HFF-Myc (cell line): ENCODE measurements around the gene POLR3GL.

Experiments
- DNase-seq: peaks from one replicate; pipeline ENCODE4 v3.0.0-alpha.2; 2011; ENCODE audit warnings: low read depth; ENCODE audit errors: extremely low read depth
- H3K4me3 ChIP-seq: replicated peaks from 2 replicates; pipeline ENCODE4 v1.5.1; 2011; ENCODE audit warnings: low read depth, mild to moderate bottlenecking, control low read depth, low read length
- TF ChIP-seq, protein P1 (sequence below): IDR thresholded peaks from 2 replicates; pipeline ENCODE4 v1.5.1; 2012; ENCODE audit warnings: mild to moderate bottlenecking, low read depth, low read length, control low read depth; ENCODE audit errors: missing control alignments

Gene POLR3GL

DNA sequence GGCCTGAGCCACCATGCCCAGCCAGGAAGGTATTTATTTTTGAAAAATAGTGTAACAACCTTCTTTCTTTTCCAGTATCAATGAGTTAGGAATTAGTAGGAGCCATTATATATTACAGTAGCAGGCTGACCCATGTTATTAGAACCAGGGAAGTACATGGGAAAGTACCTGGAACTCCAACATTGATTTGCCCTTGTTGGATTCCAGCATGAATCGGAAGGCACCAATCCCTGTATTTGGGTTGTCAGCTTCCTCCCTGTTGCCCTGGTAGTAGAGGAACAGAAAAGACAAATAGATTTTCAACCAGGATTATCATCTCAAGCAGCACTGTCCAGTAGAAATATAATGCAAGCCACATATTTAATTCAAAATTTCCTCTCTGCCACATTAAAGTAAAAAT lies 27.1 kb upstream of the POLR3GL start:
- no peak overlapping the region for H3K4me3 ChIP-seq
- DNase-seq = no peak
- TF ChIP-seq, protein P1, sequence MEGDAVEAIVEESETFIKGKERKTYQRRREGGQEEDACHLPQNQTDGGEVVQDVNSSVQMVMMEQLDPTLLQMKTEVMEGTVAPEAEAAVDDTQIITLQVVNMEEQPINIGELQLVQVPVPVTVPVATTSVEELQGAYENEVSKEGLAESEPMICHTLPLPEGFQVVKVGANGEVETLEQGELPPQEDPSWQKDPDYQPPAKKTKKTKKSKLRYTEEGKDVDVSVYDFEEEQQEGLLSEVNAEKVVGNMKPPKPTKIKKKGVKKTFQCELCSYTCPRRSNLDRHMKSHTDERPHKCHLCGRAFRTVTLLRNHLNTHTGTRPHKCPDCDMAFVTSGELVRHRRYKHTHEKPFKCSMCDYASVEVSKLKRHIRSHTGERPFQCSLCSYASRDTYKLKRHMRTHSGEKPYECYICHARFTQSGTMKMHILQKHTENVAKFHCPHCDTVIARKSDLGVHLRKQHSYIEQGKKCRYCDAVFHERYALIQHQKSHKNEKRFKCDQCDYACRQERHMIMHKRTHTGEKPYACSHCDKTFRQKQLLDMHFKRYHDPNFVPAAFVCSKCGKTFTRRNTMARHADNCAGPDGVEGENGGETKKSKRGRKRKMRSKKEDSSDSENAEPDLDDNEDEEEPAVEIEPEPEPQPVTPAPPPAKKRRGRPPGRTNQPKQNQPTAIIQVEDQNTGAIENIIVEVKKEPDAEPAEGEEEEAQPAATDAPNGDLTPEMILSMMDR = no peak

- TF ChIP-seq, protein P1 = no peak
- DNase-seq = no peak
- no peak overlapping the region for H3K4me3 ChIP-seq
Measured at GRCh38 chr1:145942405-145942804, 22.1 kb upstream of the POLR3GL start.

DNA sequence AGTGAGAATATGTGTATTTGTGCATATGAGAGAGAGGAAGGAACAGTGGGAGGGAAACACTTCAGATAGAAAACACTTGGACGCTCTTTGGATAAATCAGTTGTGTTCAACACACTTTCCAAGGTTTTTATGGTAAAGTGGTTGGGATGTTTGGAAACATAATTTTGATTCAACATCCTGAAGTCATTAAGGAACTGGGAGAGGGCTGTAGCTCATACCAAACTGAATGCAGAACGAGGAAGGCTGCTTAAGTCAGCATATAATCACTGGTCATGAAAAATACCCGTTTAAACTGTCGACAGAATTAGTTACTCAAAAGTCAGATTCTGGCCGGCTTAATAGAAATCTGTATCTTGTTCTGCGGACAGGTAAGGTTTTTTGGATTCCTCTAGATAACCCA lies 21.6 kb upstream of the POLR3GL start:
- no peak overlapping the region for H3K4me3 ChIP-seq
- no peak for DNase-seq

GRCh38 chr1:145944532-145944931 lies 20.0 kb upstream of the POLR3GL start:
- TF ChIP-seq, protein P1 = no peak
- DNase-seq = no peak
- H3K4me3 ChIP-seq = no peak overlapping the region

More for the DNA sequence above, 21.6 kb upstream of the POLR3GL start:
- TF ChIP-seq, protein P1 = no peak

GRCh38 chr1:145946477-145946986 lies 18.0 kb upstream of the POLR3GL start:
- no peak overlapping the region for H3K4me3 ChIP-seq
- no peak for DNase-seq
- TF ChIP-seq, protein P1 = no peak

DNA sequence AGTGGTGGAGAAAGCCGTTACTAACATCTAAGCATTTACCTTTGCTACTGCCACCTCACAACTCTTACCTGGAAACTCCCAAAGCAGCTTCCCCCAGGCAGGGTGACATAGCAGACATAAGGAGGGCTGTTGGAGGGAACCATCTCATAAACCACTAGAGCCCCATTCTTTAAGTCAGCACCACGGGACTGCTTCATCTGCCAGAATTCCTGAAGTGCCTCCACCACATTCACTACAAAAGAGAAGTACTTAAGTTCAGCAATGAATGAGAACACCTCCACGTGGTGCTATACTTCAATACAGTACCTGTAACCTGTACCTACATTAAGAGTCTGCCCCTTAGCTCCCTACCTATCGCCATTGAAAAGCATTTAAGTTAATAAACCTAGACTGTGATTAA lies 16.9 kb upstream of the POLR3GL start:
- no peak overlapping the region for H3K4me3 ChIP-seq
- no peak for DNase-seq
- TF ChIP-seq, protein P1 = no peak

- DNase-seq = no peak
- no peak overlapping the region for H3K4me3 ChIP-seq
- TF ChIP-seq, protein P1 = no peak
Measured at GRCh38 chr1:145949219-145949618, 15.3 kb upstream of the POLR3GL start.
